SJCRH30 (cell line): ENCODE results near the gene CCDC197. TPM values are rescaled to one million over a fixed set of nuclear protein-coding genes. Genes with fewer than 3 reads are reported as not detected.

Experiments used
- DNase-seq, 2 experiments: peaks; one replicate each; pipeline ENCODE4 v3.0.0-alpha.2; 2015 to 2020
- H3K27ac ChIP-seq: fragments of 250-450 bp; sonication (Bioruptor Pico); 2 replicates; pipeline ENCODE4 v1.5.1; 2020; ENCODE audit warnings: mild to moderate bottlenecking, moderate library complexity
- H3K27me3 ChIP-seq: fragments of 250-450 bp; sonication (Bioruptor Pico); 2 replicates; pipeline ENCODE4 v1.5.1; 2020; ENCODE audit warnings: mild to moderate bottlenecking, moderate library complexity
- H3K36me3 ChIP-seq: fragments of 250-450 bp; sonication (Bioruptor Pico); 2 replicates; pipeline ENCODE4 v1.5.1; 2020; ENCODE audit warnings: mild to moderate bottlenecking, moderate library complexity
- H3K4me1 ChIP-seq: fragments of 250-450 bp; sonication (Bioruptor Pico); 2 replicates; pipeline ENCODE4 v1.5.1; 2020; ENCODE audit warnings: mild to moderate bottlenecking, moderate library complexity
- H3K4me3 ChIP-seq: fragments of 250-450 bp; sonication (Bioruptor Pico); 2 replicates; pipeline ENCODE4 v1.5.1; 2020; ENCODE audit warnings: mild to moderate bottlenecking, moderate library complexity
- H3K9me3 ChIP-seq: fragments of 250-450 bp; sonication (Bioruptor Pico); replicated peaks from 2 replicates; pipeline ENCODE4 v1.5.1; 2020; ENCODE audit warnings: mild to moderate bottlenecking, moderate library complexity
- total RNA-seq: library from RNA; depleted of rRNA; stranded (reverse); fragments of >200 nt; shearing (Covaris generic); gene quantifications from 2 replicates; pipeline ENCODE4 v1.2.3, GENCODE V29; 2014

Gene CCDC197
- total RNA-seq, 1 experiment from 2014 or later, result not detected

GRCh38 chr14:93996130-93996695, 888 bp upstream of the CCDC197 start:
- H3K4me3 ChIP-seq, result no peak overlapping the region
- no peak overlapping the region for H3K27ac ChIP-seq
- H3K36me3 ChIP-seq, result no peaks in the 10 kb centered on the region

GRCh38 chr14:93997916-93998870, 1.1 kb downstream of the CCDC197 start:
- peak in 1 of 2 experiments; percentile 38 for DNase-seq
- no peaks in the 10 kb centered on the region for H3K27me3 ChIP-seq
- no peak overlapping the region for H3K27ac ChIP-seq
- H3K9me3 ChIP-seq, result no peaks in the 10 kb centered on the region
- peaks cover 12% of the 10 kb centered on the region for H3K4me1 ChIP-seq
- H3K36me3 ChIP-seq, result no peaks in the 10 kb centered on the region
- H3K4me3 ChIP-seq, result no peak overlapping the region

More at GRCh38 chr14:93996130-93996695, 888 bp upstream of the CCDC197 start:
- DNase-seq, result no peak
- H3K9me3 ChIP-seq, result no peaks in the 10 kb centered on the region
- peaks cover 7% of the 10 kb centered on the region for H3K4me1 ChIP-seq
- no peaks in the 10 kb centered on the region for H3K27me3 ChIP-seq

GRCh38 chr14:93998871-93999403, 1.8 kb downstream of the CCDC197 start:
- no peaks in the 10 kb centered on the region for H3K27me3 ChIP-seq
- peaks cover 12% of the 10 kb centered on the region for H3K4me1 ChIP-seq
- H3K36me3 ChIP-seq, result no peaks in the 10 kb centered on the region
- no peak overlapping the region for H3K4me3 ChIP-seq
- H3K27ac ChIP-seq, result no peak overlapping the region
- DNase-seq, result no peak
- no peaks in the 10 kb centered on the region for H3K9me3 ChIP-seq

GRCh38 chr14:93999573-93999972, 2.5 kb downstream of the CCDC197 start:
- no peaks in the 10 kb centered on the region for H3K36me3 ChIP-seq
- peaks cover 12% of the 10 kb centered on the region for H3K4me1 ChIP-seq
- no peaks in the 10 kb centered on the region for H3K27me3 ChIP-seq
- no peak overlapping the region for H3K27ac ChIP-seq
- H3K9me3 ChIP-seq, result no peaks in the 10 kb centered on the region
- DNase-seq, result no peak
- no peak overlapping the region for H3K4me3 ChIP-seq

GRCh38 chr14:94000267-94000666, 3.2 kb downstream of the CCDC197 start:
- Histone ChIP-seq H3K4me1 (peaks cover 12% of the 10 kb centered on the region), H3K27ac (no peak overlapping the region), H3K4me3 (no peak overlapping the region), H3K36me3 (no peaks in the 10 kb centered on the region), H3K9me3 (no peaks in the 10 kb centered on the region), H3K27me3 (no peaks in the 10 kb centered on the region)
- no peak for DNase-seq

- H3K4me3 ChIP-seq, result no peak overlapping the region
- H3K27ac ChIP-seq, result no peak overlapping the region
- H3K27me3 ChIP-seq, result no peaks in the 10 kb centered on the region
- H3K9me3 ChIP-seq, result no peaks in the 10 kb centered on the region
- H3K4me1 ChIP-seq, result peaks cover 8% of the 10 kb centered on the region
- peak; percentile 48 to 77 for DNase-seq
- H3K36me3 ChIP-seq, result no peaks in the 10 kb centered on the region
Observed at GRCh38 chr14:94001016-94001415, 3.9 kb downstream of the CCDC197 start.

- peaks cover 8% of the 10 kb centered on the region for H3K4me1 ChIP-seq
- DNase-seq, result peak; percentile 51 to 78
- no peak overlapping the region for H3K4me3 ChIP-seq
- no peaks in the 10 kb centered on the region for H3K9me3 ChIP-seq
- no peak overlapping the region for H3K27ac ChIP-seq
- H3K27me3 ChIP-seq, result no peaks in the 10 kb centered on the region
- H3K36me3 ChIP-seq, result no peaks in the 10 kb centered on the region
Observed at GRCh38 chr14:94001501-94002396, 4.6 kb downstream of the CCDC197 start.

- DNase-seq, result no peak
- Histone ChIP-seq H3K4me1 (peaks cover 8% of the 10 kb centered on the region), H3K9me3 (no peaks in the 10 kb centered on the region), H3K36me3 (no peaks in the 10 kb centered on the region), H3K27ac (no peak overlapping the region), H3K4me3 (no peak overlapping the region), H3K27me3 (no peaks in the 10 kb centered on the region)
Observed at GRCh38 chr14:94003397-94003796, 6.3 kb downstream of the CCDC197 start.

- H3K36me3 ChIP-seq, result no peaks in the 10 kb centered on the region
- no peak overlapping the region for H3K4me3 ChIP-seq
- H3K4me1 ChIP-seq, result peaks cover 8% of the 10 kb centered on the region
- no peak for DNase-seq
- H3K9me3 ChIP-seq, result no peaks in the 10 kb centered on the region
- no peak overlapping the region for H3K27ac ChIP-seq
- H3K27me3 ChIP-seq, result no peaks in the 10 kb centered on the region
Observed at GRCh38 chr14:94004015-94004414, 6.9 kb downstream of the CCDC197 start.

- Histone ChIP-seq H3K4me3 (no peak overlapping the region), H3K36me3 (no peaks in the 10 kb centered on the region), H3K27ac (no peak overlapping the region), H3K27me3 (no peaks in the 10 kb centered on the region), H3K9me3 (no peaks in the 10 kb centered on the region), H3K4me1 (peaks cover 19% of the 10 kb centered on the region)
- no peak for DNase-seq
Observed at GRCh38 chr14:94005324-94006073, 8.4 kb downstream of the CCDC197 start.

GRCh38 chr14:94008234-94008633, 11.1 kb downstream of the CCDC197 start:
- Histone ChIP-seq H3K27ac (no peak overlapping the region), H3K36me3 (no peaks in the 10 kb centered on the region)
- no peak for DNase-seq

GRCh38 chr14:94009767-94010166, 12.7 kb downstream of the CCDC197 start:
- Histone ChIP-seq H3K4me3 (no peak overlapping the region), H3K27ac (no peak overlapping the region), H3K4me1 (peaks cover 11% of the 10 kb centered on the region), H3K9me3 (no peaks in the 10 kb centered on the region), H3K36me3 (no peaks in the 10 kb centered on the region), H3K27me3 (no peaks in the 10 kb centered on the region)
- DNase-seq, result peak; percentile 39 to 72

More at GRCh38 chr14:94008234-94008633, 11.1 kb downstream of the CCDC197 start:
- Histone ChIP-seq H3K9me3 (no peaks in the 10 kb centered on the region), H3K27me3 (no peaks in the 10 kb centered on the region), H3K4me1 (peaks cover 11% of the 10 kb centered on the region), H3K4me3 (no peak overlapping the region)

GRCh38 chr14:94010625-94011024, 13.5 kb downstream of the CCDC197 start:
- Histone ChIP-seq H3K27me3 (no peaks in the 10 kb centered on the region), H3K4me1 (peaks cover 11% of the 10 kb centered on the region), H3K9me3 (no peaks in the 10 kb centered on the region), H3K36me3 (no peaks in the 10 kb centered on the region), H3K27ac (no peak overlapping the region), H3K4me3 (no peak overlapping the region)
- DNase-seq, result no peak

- peaks cover 11% of the 10 kb centered on the region for H3K4me1 ChIP-seq
- no peak for DNase-seq
Observed at GRCh38 chr14:94011795-94012194, 14.7 kb downstream of the CCDC197 start.

More at GRCh38 chr14:94011795-94012194, 14.7 kb downstream of the CCDC197 start:
- Histone ChIP-seq H3K36me3 (no peaks in the 10 kb centered on the region), H3K27me3 (no peaks in the 10 kb centered on the region), H3K27ac (no peak overlapping the region), H3K4me3 (no peak overlapping the region), H3K9me3 (no peaks in the 10 kb centered on the region)
